IMR-90 (cell line): Measurements from ENCODE around the gene FAM151A. TPM values are rescaled to one million over a fixed set of nuclear protein-coding genes. Genes with fewer than 3 reads are reported as not detected.

Experiments
- ATAC-seq: fragments of 200-7000 bp; cut with Tn5 transposase; 2 replicates; pipeline ENCODE4 v1.9.1; 2020; ENCODE audit warnings: low read depth, mild to moderate bottlenecking, moderate library complexity
- BruUV-seq: library from RNA; stranded (reverse); fragments of 400-500 nt; replicated peaks from 2 replicates; lab custom pipeline; 2021; lab: Mats Ljungman, UMichigan
- CTCF ChIA-PET: fragments of 300-600 bp; formaldehyde crosslinking; extraction: SDS; loops from one replicate; lab custom pipeline; 2021; ENCODE audit warnings: antibody characterized with exemption; lab: Yijun Ruan, JAX
- POLR2A ChIA-PET: fragments of 300-600 bp; sonication (Branson Sonifier 250); formaldehyde crosslinking; loops from one replicate; lab custom pipeline; 2022; ENCODE audit warnings: antibody characterized with exemption; ENCODE audit not compliant: unreplicated experiment; lab: Charles Lee
- DNase-seq: peaks from one replicate; pipeline ENCODE4 v3.0.0; 2013
- H2AFZ ChIP-seq: replicated peaks from 2 replicates; pipeline ENCODE3; 2013; ENCODE audit warnings: low read length, mild to moderate bottlenecking; ENCODE audit not compliant: poor library complexity
- H2AK5ac ChIP-seq: 2 replicates; pipeline ENCODE4 v1.6.1; 2013; ENCODE audit warnings: low read depth, low read length, inconsistent platforms
- H2AK9ac ChIP-seq: replicated peaks from 2 replicates; pipeline ENCODE3; 2013; ENCODE audit warnings: mild to moderate bottlenecking, low read depth, low read length, moderate library complexity; ENCODE audit not compliant: poor library complexity
- H2BK120ac ChIP-seq: 2 replicates; pipeline ENCODE4 v1.6.1; 2013; ENCODE audit warnings: low read depth, low read length, inconsistent platforms
- H2BK15ac ChIP-seq: 3 replicates; pipeline ENCODE4 v1.6.1; 2013; ENCODE audit warnings: low read depth, low read length, inconsistent platforms
- H2BK20ac ChIP-seq: 2 replicates; pipeline ENCODE4 v1.6.1; 2013; ENCODE audit warnings: low read depth, mild to moderate bottlenecking, inconsistent platforms, low read length, moderate library complexity
- H2BK5ac ChIP-seq: 2 replicates; pipeline ENCODE4 v1.6.1; 2013; ENCODE audit warnings: mild to moderate bottlenecking, low read depth, low read length, inconsistent platforms; ENCODE audit not compliant: poor library complexity, severe bottlenecking
- H3K14ac ChIP-seq: replicated peaks from 2 replicates; pipeline ENCODE4 v1.6.1; 2013; ENCODE audit warnings: low read depth, low read length, inconsistent platforms
- H3K18ac ChIP-seq: 2 replicates; pipeline ENCODE4 v1.6.1; 2013; ENCODE audit warnings: low read depth, low read length, control low read depth
- H3K23ac ChIP-seq: 2 replicates; pipeline ENCODE4 v1.6.1; 2013; ENCODE audit warnings: low read depth, low read length, inconsistent platforms
- H3K27ac ChIP-seq: 2 replicates; pipeline ENCODE4 v1.5.1; 2013; ENCODE audit warnings: mild to moderate bottlenecking, control low read depth, low read length; ENCODE audit not compliant: insufficient read depth
- H3K27me3 ChIP-seq: 2 replicates; pipeline ENCODE4 v1.6.1; 2013; ENCODE audit warnings: low read length; ENCODE audit not compliant: control insufficient read depth, insufficient read depth
- H3K36me3 ChIP-seq: 2 replicates; pipeline ENCODE4 v1.6.1; 2013; ENCODE audit warnings: low read length, mixed read lengths; ENCODE audit not compliant: control insufficient read depth, insufficient read depth
- H3K4ac ChIP-seq: 2 replicates; pipeline ENCODE4 v1.6.1; 2013; ENCODE audit warnings: low read depth, low read length, inconsistent platforms
- H3K4me1 ChIP-seq: 2 replicates; pipeline ENCODE4 v1.6.1; 2013; ENCODE audit warnings: low read length, mixed read lengths; ENCODE audit not compliant: control insufficient read depth, insufficient read depth
- H3K4me2 ChIP-seq: 2 replicates; pipeline ENCODE4 v1.6.1; 2013; ENCODE audit warnings: low read depth, mild to moderate bottlenecking, control low read depth, low read length, moderate library complexity
- H3K4me3 ChIP-seq: 2 replicates; pipeline ENCODE4 v1.5.1; 2013; ENCODE audit warnings: low read depth, mild to moderate bottlenecking, control low read depth, low read length, moderate library complexity; ENCODE audit not compliant: insufficient read depth
- H3K56ac ChIP-seq: 2 replicates; pipeline ENCODE4 v1.6.1; 2013; ENCODE audit warnings: low read length, inconsistent platforms; ENCODE audit not compliant: insufficient read depth; ENCODE audit errors: extremely low read depth
- H3K79me1 ChIP-seq, 2 experiments: 2 replicates each; pipeline ENCODE4 v1.6.1; 2013; ENCODE audit warnings: low read length in 2 of 2, inconsistent platforms in 1 of 2, low read depth in 1 of 2
- H3K9ac ChIP-seq: 2 replicates; pipeline ENCODE4 v1.6.1; 2013; ENCODE audit warnings: low read depth, low read length, control low read depth
- H3K9me1 ChIP-seq: 2 replicates; pipeline ENCODE4 v1.6.1; 2013; ENCODE audit warnings: low read length, inconsistent platforms; ENCODE audit not compliant: insufficient read depth
- H3K9me3 ChIP-seq: 2 replicates; pipeline ENCODE4 v1.6.1; 2013; ENCODE audit warnings: low read length; ENCODE audit not compliant: control insufficient read depth, insufficient read depth
- H4K20me1 ChIP-seq: 2 replicates; pipeline ENCODE4 v1.6.1; 2013; ENCODE audit warnings: low read length, inconsistent platforms; ENCODE audit not compliant: insufficient read depth
- H4K5ac ChIP-seq: 2 replicates; pipeline ENCODE4 v1.6.1; 2013; ENCODE audit warnings: mild to moderate bottlenecking, low read depth, low read length, control low read depth
- H4K8ac ChIP-seq, 2 experiments: 2 replicates each; pipeline ENCODE4 v1.6.1; 2013; ENCODE audit warnings: low read depth in 2 of 2, low read length in 2 of 2, control low read depth in 1 of 2, inconsistent platforms in 1 of 2
- H4K91ac ChIP-seq: 2 replicates; pipeline ENCODE4 v1.6.1; 2013; ENCODE audit warnings: low read depth, low read length, inconsistent platforms; ENCODE audit not compliant: insufficient read depth
- BHLHE40 ChIP-seq: fragments of 150-350 bp; IDR thresholded peaks from 2 replicates; pipeline ENCODE4 v1.6.1; 2016; ENCODE audit warnings: mild to moderate bottlenecking, low read depth, low read length
- CEBPB ChIP-seq: IDR thresholded peaks from 2 replicates; pipeline ENCODE4 v1.6.1; 2012; ENCODE audit warnings: low read depth, low read length, improper control_type of control experiment
- MAZ ChIP-seq: IDR thresholded peaks from 2 replicates; pipeline ENCODE4 v1.6.1; 2012; ENCODE audit warnings: low read depth, mild to moderate bottlenecking, low read length, improper control_type of control experiment, moderate library complexity, borderline replicate concordance
- NFE2L2 ChIP-seq: fragments of 150-350 bp; IDR thresholded peaks from 2 replicates; pipeline ENCODE4 v1.6.1; 2016; ENCODE audit warnings: low read depth, mild to moderate bottlenecking, low read length
- POLR2A ChIP-seq: IDR thresholded peaks from 2 replicates; pipeline ENCODE4 v1.6.1; 2012; ENCODE audit warnings: mild to moderate bottlenecking, low read depth, low read length
- RAD21 ChIP-seq: IDR thresholded peaks from 2 replicates; pipeline ENCODE4 v1.6.1; 2012; ENCODE audit warnings: low read length, improper control_type of control experiment
- RFX5 ChIP-seq: IDR thresholded peaks from 2 replicates; pipeline ENCODE4 v1.8.0; 2012; ENCODE audit warnings: low read depth, mild to moderate bottlenecking, low read length, moderate library complexity
- WGBS, 2 experiments: methylation state at CpG; one replicate each; pipeline versions ENCODE4 v1.1.5 to v1.1.7; 2013; ENCODE audit warnings: missing lambda C conversion rate in 2 of 2; ENCODE audit not compliant: insufficient read length in 1 of 2; ENCODE audit errors: extremely low coverage in 2 of 2; 5-methylcytosine and 5-hydroxymethylcytosine counted together
- dilution Hi-C: fragments of 300-500 bp; cut with HindIII; formaldehyde crosslinking; loops from one replicate; pipeline ENCODE4 v1.14.3; 2018; ENCODE audit warnings: low sequenced_read_pairs; ENCODE audit not compliant: unreplicated experiment
- in situ Hi-C: fragments of 300-500 bp; cut with MboI; formaldehyde crosslinking; loops from 3 replicates; pipeline ENCODE4 v1.14.3; 2019; ENCODE audit warnings: low sequenced_read_pairs, inconsistent platforms, mixed read lengths
- intact Hi-C: fragments of 100-400 bp; cut with micrococcal nuclease; formaldehyde crosslinking; loops from 2 replicates; pipeline ENCODE4 v1.10.0; 2022
- polyA plus RNA-seq, 3 experiments: library from polyadenylated mRNA; depleted of rRNA; stranded (reverse); fragments of >200 nt; gene quantifications; 2 replicates each; pipeline ENCODE4 v1.2.3, GENCODE V29; 2012; ENCODE audit warnings: low replicate concordance in 1 of 3
- total RNA-seq: library from RNA; depleted of rRNA; stranded (reverse); fragments of >200 nt; gene quantifications from 2 replicates; pipeline ENCODE4 v1.2.3, GENCODE V29; 2012
- TF ChIP-seq, protein P1 (sequence below): fragments of 150-350 bp; IDR thresholded peaks from 2 replicates; pipeline ENCODE4 v1.6.1; 2017; ENCODE audit warnings: mild to moderate bottlenecking, antibody characterized with exemption, low read length, low read depth
- TF ChIP-seq, protein P2 (sequence below): conservative IDR thresholded peaks from 2 replicates; pipeline ENCODE4 v1.5.1; 2012; ENCODE audit warnings: mild to moderate bottlenecking, low read depth, low read length, improper control_type of control experiment
- TF ChIP-seq, protein P3 (sequence below): fragments of 150-350 bp; IDR thresholded peaks from 2 replicates; pipeline ENCODE4 v1.6.1; 2016; ENCODE audit warnings: low read depth, mild to moderate bottlenecking, low read length, moderate library complexity, borderline replicate concordance

FAM151A gene
- total and polyA plus RNA-seq, 2 of the 4 experiments (the other 2 are of a cell fraction) = not detected

DNA sequence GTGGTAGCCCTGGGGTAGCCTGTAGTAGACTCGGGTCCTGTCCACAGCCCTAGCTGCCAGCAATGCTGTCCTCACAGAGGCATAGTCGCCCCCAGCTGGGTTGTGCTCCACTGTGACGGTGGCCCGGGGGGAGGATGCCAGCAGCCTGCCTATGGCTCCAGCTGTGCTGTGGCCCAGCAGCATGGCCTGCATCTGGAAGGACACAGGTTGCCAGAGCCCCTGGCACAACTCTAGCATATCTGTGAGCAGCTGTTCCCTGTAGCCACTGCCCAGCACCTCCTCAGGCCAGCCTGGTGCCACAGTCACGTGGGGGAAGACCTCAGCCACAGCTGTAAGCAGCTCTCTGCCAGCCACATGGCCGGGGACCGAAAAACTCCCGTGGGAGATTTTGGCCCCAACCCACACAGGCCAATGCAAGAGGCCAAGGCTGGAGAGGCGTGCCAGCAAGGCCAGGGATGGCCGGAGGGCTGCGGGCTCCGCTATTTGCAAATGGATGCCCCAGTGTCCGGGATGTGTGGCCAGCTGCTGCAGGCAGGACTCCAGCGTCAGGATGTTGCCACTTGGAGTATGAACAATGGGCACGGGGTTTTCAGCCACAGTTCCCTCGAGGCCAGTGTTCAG lies 13.9 kb downstream of the FAM151A start:
- Histone ChIP-seq H2BK5ac (no peak overlapping the region), H2BK120ac (no peak overlapping the region), H2AFZ (no peak overlapping the region), H3K27ac (no peak overlapping the region), H2AK9ac (no peak overlapping the region), H4K91ac (no peak overlapping the region), H3K23ac (no peak overlapping the region), H3K36me3 (no peaks in the 10 kb centered on the region), H4K5ac (no peak overlapping the region), H3K4me3 (no peak overlapping the region), H3K18ac (no peak overlapping the region), H4K20me1 (no peaks in the 10 kb centered on the region), H3K4me1 (no peaks in the 10 kb centered on the region), H3K9ac (no peak overlapping the region), H4K8ac (no peak overlapping the region), H3K56ac (no peak overlapping the region), H2BK20ac (no peak overlapping the region), H3K4ac (no peak overlapping the region), H2AK5ac (no peak overlapping the region), H3K9me1 (peaks cover 5% of the 10 kb centered on the region), H3K79me1 (no peaks in the 10 kb centered on the region), H3K9me3 (no peaks in the 10 kb centered on the region), H3K14ac (no peak overlapping the region), H3K4me2 (no peak overlapping the region), H3K27me3 (no peaks in the 10 kb centered on the region; the same call in 1 of the 2 replicates), H2BK15ac (no peak overlapping the region)
- dilution Hi-C loops (no loop called here), in situ Hi-C loops (no loop called here), intact Hi-C loops (no loop called here)
- no peak for TF ChIP-seq CEBPB
- TF ChIP-seq BHLHE40 = no peak
- TF ChIP-seq, protein P1, sequence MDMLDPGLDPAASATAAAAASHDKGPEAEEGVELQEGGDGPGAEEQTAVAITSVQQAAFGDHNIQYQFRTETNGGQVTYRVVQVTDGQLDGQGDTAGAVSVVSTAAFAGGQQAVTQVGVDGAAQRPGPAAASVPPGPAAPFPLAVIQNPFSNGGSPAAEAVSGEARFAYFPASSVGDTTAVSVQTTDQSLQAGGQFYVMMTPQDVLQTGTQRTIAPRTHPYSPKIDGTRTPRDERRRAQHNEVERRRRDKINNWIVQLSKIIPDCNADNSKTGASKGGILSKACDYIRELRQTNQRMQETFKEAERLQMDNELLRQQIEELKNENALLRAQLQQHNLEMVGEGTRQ = no peak
- TF ChIP-seq MAZ = no peak
- TF ChIP-seq NFE2L2 = no peak
- no peak for TF ChIP-seq POLR2A
- TF ChIP-seq, protein P2, sequence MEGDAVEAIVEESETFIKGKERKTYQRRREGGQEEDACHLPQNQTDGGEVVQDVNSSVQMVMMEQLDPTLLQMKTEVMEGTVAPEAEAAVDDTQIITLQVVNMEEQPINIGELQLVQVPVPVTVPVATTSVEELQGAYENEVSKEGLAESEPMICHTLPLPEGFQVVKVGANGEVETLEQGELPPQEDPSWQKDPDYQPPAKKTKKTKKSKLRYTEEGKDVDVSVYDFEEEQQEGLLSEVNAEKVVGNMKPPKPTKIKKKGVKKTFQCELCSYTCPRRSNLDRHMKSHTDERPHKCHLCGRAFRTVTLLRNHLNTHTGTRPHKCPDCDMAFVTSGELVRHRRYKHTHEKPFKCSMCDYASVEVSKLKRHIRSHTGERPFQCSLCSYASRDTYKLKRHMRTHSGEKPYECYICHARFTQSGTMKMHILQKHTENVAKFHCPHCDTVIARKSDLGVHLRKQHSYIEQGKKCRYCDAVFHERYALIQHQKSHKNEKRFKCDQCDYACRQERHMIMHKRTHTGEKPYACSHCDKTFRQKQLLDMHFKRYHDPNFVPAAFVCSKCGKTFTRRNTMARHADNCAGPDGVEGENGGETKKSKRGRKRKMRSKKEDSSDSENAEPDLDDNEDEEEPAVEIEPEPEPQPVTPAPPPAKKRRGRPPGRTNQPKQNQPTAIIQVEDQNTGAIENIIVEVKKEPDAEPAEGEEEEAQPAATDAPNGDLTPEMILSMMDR = no peak
- no peak for TF ChIP-seq RAD21
- TF ChIP-seq RFX5 = no peak
- TF ChIP-seq, protein P3, sequence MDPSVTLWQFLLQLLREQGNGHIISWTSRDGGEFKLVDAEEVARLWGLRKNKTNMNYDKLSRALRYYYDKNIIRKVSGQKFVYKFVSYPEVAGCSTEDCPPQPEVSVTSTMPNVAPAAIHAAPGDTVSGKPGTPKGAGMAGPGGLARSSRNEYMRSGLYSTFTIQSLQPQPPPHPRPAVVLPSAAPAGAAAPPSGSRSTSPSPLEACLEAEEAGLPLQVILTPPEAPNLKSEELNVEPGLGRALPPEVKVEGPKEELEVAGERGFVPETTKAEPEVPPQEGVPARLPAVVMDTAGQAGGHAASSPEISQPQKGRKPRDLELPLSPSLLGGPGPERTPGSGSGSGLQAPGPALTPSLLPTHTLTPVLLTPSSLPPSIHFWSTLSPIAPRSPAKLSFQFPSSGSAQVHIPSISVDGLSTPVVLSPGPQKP = no peak
- no peak for ATAC-seq
- 95% methylated on average over 7 of the region's 16 CpGs; no CpG with 5 or more reads in 1 of the 2 experiments for WGBS, 2 experiments
- DNase-seq = no peak
- POLR2A ChIA-PET = no interaction called here
- CTCF ChIA-PET = no interaction called here
- BruUV-seq = no TSS peak
